ENCODE measurements around the gene PDE4D.

The PDE4D gene

DNA sequence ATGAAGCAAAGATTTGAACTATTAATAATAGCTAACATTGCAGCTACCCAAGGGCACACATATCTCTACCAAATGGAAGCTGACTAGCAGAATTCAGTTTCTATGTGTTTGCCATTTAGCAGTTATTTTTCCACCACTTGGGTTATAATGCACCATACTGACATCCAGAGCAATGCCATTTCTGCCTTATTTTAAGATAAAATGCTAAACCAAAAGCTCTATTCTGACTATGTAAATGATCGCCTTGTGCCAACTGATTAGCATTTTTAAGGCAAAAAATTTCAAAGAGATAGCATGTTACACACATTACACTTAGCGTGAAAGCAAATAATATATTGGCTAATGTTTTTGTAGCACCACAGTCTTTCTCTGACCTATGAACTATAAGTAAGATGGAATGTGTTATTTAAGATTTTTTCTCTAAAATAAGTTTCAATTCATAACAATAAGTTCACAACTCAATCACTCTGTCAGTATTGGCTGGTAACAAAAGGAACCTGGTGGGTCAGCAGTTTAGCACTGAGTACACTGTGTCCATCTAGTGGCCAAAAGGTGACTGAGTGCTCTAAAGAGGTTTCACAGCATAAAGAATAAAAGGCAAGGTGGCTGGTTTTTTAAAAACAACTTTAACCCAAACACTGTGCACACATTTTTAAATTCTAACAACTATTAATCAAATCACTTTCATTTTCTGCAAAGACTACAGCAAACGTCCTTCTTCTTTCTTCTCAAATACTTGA, 443.5 kb downstream of the PDE4D start:
- Histone ChIP-seq H3K9ac (ENCODE audit: low read length) (no peak overlapping the region), H3K4me2 (ENCODE audit: low read depth, low read length) (no peak overlapping the region), H3K27me3 (replicated peaks; ENCODE audit: insufficient read depth, low read length) (no peaks in the 10 kb centered on the region), H3K79me2 (ENCODE audit: low read length) (no peaks in the 10 kb centered on the region), H3K4me3 (ENCODE audit: low read length) (no peak overlapping the region), H3K9me2 (replicated peaks; ENCODE audit: insufficient read depth, low read length) (no peaks in the 10 kb centered on the region), H3K9me3 (replicated peaks; ENCODE audit: insufficient read depth, low read length) (no peaks in the 10 kb centered on the region), H2AFZ (ENCODE audit: low read length) (no peak overlapping the region), H4K20me1 (ENCODE audit: insufficient read depth, low read length) (no peaks in the 10 kb centered on the region), H3K4me1 (ENCODE audit: low read length) (no peaks in the 10 kb centered on the region), H3K27ac (ENCODE audit: low read length) (no peak overlapping the region), H3F3A (ENCODE audit: insufficient read depth, low read length) (no peaks in the 10 kb centered on the region), H3K36me3 (replicated peaks; ENCODE audit: insufficient read depth, low read length) (no peaks in the 10 kb centered on the region)
- TF ChIP-seq CTCF (IDR thresholded peaks at IDR 0.05; ENCODE audit: low read length): peak; percentile 24
- TF ChIP-seq EZH2phosphoT487 (IDR thresholded peaks at IDR 0.05; ENCODE audit: low read length): no peak
- DNase-seq: no peak

DNA sequence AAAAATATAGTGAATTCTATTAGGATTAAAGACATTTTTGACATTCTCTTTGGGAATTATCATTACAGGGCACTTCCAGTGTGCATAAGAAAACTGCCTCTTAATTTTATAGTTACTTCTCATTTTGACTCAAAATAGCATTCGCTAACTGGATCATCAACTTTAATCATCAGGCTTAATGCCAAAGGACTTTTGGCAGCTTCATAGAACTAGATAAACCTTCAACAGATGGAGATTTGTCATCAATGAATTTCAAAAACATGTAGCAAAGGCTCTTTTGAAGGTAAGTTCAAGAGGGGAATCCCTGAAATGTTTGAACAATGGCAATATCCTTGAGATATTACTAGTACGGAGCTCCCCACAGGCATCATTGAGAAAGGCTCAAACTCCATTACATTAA, 447.2 kb downstream of the PDE4D start:
- H3K9me2 ChIP-seq (replicated peaks; ENCODE audit: insufficient read depth, low read length): no peaks in the 10 kb centered on the region
- no peaks in the 10 kb centered on the region for H3F3A ChIP-seq (ENCODE audit: insufficient read depth, low read length)
- no peaks in the 10 kb centered on the region for H3K9me3 ChIP-seq (replicated peaks; ENCODE audit: insufficient read depth, low read length)
- no peaks in the 10 kb centered on the region for H3K36me3 ChIP-seq (replicated peaks; ENCODE audit: insufficient read depth, low read length)
- TF ChIP-seq CTCF (IDR thresholded peaks at IDR 0.05; ENCODE audit: low read length) (no peak), EZH2 (optimal IDR thresholded peaks at IDR 0.05; ENCODE audit: low read depth, low read length) (no peak), EZH2phosphoT487 (IDR thresholded peaks at IDR 0.05; ENCODE audit: low read length) (no peak)
- H3K4me1 ChIP-seq (ENCODE audit: low read length): no peaks in the 10 kb centered on the region
- no peaks in the 10 kb centered on the region for H3K27me3 ChIP-seq (replicated peaks; ENCODE audit: insufficient read depth, low read length)
- H3K9ac ChIP-seq (ENCODE audit: low read length): no peak overlapping the region
- no peak overlapping the region for H3K4me3 ChIP-seq (ENCODE audit: low read length)
- no peaks in the 10 kb centered on the region for H4K20me1 ChIP-seq (ENCODE audit: insufficient read depth, low read length)
- no peak for DNase-seq
- no peaks in the 10 kb centered on the region for H3K79me2 ChIP-seq (ENCODE audit: low read length)
- no peak overlapping the region for H2AFZ ChIP-seq (ENCODE audit: low read length)
- no peak overlapping the region for H3K27ac ChIP-seq (ENCODE audit: low read length)
- no peak overlapping the region for H3K4me2 ChIP-seq (ENCODE audit: low read depth, low read length)

DNA sequence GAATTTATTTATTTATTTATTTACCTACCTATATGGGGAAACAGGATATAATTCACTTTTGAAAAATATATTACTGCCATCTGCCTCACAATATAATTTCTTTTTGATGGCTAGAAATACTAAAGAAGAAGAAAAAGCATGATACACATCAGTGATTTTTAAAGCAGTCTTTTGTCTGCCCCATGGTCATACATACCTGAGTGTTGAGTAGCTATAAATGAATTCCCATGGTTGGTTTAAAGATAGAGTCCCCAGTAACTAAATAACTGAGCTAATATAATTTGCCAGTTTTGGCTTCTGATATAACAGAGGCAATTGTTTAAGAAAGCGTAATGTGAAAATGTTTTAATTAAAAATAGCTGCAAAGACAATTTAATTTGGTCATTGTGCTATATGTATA, 447.8 kb downstream of the PDE4D start:
- Histone ChIP-seq H3K9ac (ENCODE audit: low read length) (no peak overlapping the region), H3K9me2 (replicated peaks; ENCODE audit: insufficient read depth, low read length) (no peaks in the 10 kb centered on the region), H3K9me3 (replicated peaks; ENCODE audit: insufficient read depth, low read length) (no peaks in the 10 kb centered on the region), H3K4me1 (ENCODE audit: low read length) (no peaks in the 10 kb centered on the region), H2AFZ (ENCODE audit: low read length) (no peak overlapping the region), H3K27ac (ENCODE audit: low read length) (no peak overlapping the region), H3K4me2 (ENCODE audit: low read depth, low read length) (no peak overlapping the region), H3K36me3 (replicated peaks; ENCODE audit: insufficient read depth, low read length) (no peaks in the 10 kb centered on the region), H3F3A (ENCODE audit: insufficient read depth, low read length) (no peaks in the 10 kb centered on the region), H3K79me2 (ENCODE audit: low read length) (no peaks in the 10 kb centered on the region), H4K20me1 (ENCODE audit: insufficient read depth, low read length) (no peaks in the 10 kb centered on the region), H3K4me3 (ENCODE audit: low read length) (no peak overlapping the region), H3K27me3 (replicated peaks; ENCODE audit: insufficient read depth, low read length) (no peaks in the 10 kb centered on the region)
- no peak for DNase-seq
- TF ChIP-seq EZH2phosphoT487 (IDR thresholded peaks at IDR 0.05; ENCODE audit: low read length) (no peak), CTCF (IDR thresholded peaks at IDR 0.05; ENCODE audit: low read length) (no peak), EZH2 (optimal IDR thresholded peaks at IDR 0.05; ENCODE audit: low read depth, low read length) (no peak)

All from MM.1S (cell line).